OCI-LY3 (cell line): ENCODE results near the gene MANEAL.
"Not testable (repeated sequence)": the region's sequence is repeated elsewhere in the genome, so short reads cannot be mapped to it uniquely, and the experiment has no call there.

Experiments
- H2AFZ ChIP-seq: fragments of 200-600, 300-600 bp; shearing (Covaris generic); 2 replicates; pipeline ENCODE4 v1.6.0; 2014; ENCODE audit warnings: antibody characterized with exemption, low read depth, low read length
- H3K27ac ChIP-seq: fragments of 200-600, 300-600 bp; sonication (generic); 2 replicates; pipeline ENCODE4 v1.5.1; 2014; ENCODE audit warnings: mild to moderate bottlenecking, low read length, moderate library complexity, mixed read lengths
- H3K27me3 ChIP-seq: fragments of 200-600, 300-600 bp; sonication (generic); 2 replicates; pipeline ENCODE4 v1.6.1; 2014; ENCODE audit warnings: low read depth, low read length, mixed read lengths
- H3K36me3 ChIP-seq: fragments of 200-600, 300-600 bp; sonication (generic); replicated peaks from 2 replicates; pipeline ENCODE3; 2014; ENCODE audit warnings: low read depth, low read length, mixed read lengths
- H3K4me1 ChIP-seq: fragments of 300-600, 200-600 bp; sonication (generic); 2 replicates; pipeline ENCODE4 v1.6.1; 2014; ENCODE audit warnings: low read length, mixed read lengths
- H3K4me2 ChIP-seq: fragments of 200-600, 300-600 bp; sonication (generic); 2 replicates; pipeline ENCODE4 v1.6.1; 2014; ENCODE audit warnings: low read length, mixed read lengths
- H3K4me3 ChIP-seq: fragments of 300-600, 200-600 bp; sonication (generic); 2 replicates; pipeline ENCODE4 v1.5.1; 2014; ENCODE audit warnings: antibody characterized with exemption, mild to moderate bottlenecking, low read length, moderate library complexity
- H3K79me2 ChIP-seq: fragments of 300-600, 200-600 bp; shearing (Covaris generic); 2 replicates; pipeline ENCODE4 v1.6.1; 2014; ENCODE audit warnings: mild to moderate bottlenecking, low read length, mixed read lengths
- H3K9ac ChIP-seq: fragments of 300-600, 200-600 bp; shearing (Covaris generic); 2 replicates; pipeline ENCODE4 v1.6.0; 2014; ENCODE audit warnings: mild to moderate bottlenecking, low read length, moderate library complexity
- H3K9me3 ChIP-seq: fragments of 200-600, 300-600 bp; shearing (Covaris generic); 2 replicates; pipeline ENCODE4 v1.6.1; 2014; ENCODE audit warnings: low read length, mixed read lengths; ENCODE audit not compliant: insufficient read depth
- H4K20me1 ChIP-seq: fragments of 200-600, 300-600 bp; sonication (generic); 2 replicates; pipeline ENCODE4 v1.6.1; 2016; ENCODE audit warnings: low read length, mixed read lengths; ENCODE audit not compliant: insufficient read depth
- EZH2phosphoT487 ChIP-seq: fragments of 200-600 bp; shearing (Covaris generic); IDR thresholded peaks from 2 replicates; pipeline ENCODE4 v1.6.1; 2018; ENCODE audit warnings: antibody characterized with exemption, mixed run types, low read depth
- TF ChIP-seq, protein P1 (sequence below): fragments of 200-600, 300-600 bp; sonication (generic); IDR thresholded peaks from 2 replicates; pipeline ENCODE4 v1.5.1; 2014; ENCODE audit warnings: antibody characterized with exemption, low read length, low read depth

Gene MANEAL

DNA sequence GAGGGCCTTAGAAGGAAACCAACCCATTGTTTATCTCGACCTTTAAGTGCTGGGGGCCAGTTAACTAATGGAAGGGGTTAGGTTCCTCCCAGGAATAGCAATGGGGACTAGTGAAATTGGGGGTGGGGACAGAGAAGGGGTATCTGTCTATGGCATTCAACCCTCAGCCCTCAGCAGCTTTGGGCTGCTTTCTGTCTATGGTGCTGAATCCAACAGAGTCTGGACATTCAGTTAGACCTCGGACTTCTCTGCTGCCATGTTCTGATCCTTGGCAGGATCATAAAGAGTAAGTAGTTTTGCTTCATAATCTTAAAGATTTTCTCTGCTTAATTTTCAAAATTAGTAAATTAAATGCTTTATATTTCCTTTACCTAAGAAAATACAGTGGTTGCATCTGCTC, 26.2 kb upstream of the MANEAL start:
- no peak for TF ChIP-seq EZH2phosphoT487
- TF ChIP-seq, protein P1, sequence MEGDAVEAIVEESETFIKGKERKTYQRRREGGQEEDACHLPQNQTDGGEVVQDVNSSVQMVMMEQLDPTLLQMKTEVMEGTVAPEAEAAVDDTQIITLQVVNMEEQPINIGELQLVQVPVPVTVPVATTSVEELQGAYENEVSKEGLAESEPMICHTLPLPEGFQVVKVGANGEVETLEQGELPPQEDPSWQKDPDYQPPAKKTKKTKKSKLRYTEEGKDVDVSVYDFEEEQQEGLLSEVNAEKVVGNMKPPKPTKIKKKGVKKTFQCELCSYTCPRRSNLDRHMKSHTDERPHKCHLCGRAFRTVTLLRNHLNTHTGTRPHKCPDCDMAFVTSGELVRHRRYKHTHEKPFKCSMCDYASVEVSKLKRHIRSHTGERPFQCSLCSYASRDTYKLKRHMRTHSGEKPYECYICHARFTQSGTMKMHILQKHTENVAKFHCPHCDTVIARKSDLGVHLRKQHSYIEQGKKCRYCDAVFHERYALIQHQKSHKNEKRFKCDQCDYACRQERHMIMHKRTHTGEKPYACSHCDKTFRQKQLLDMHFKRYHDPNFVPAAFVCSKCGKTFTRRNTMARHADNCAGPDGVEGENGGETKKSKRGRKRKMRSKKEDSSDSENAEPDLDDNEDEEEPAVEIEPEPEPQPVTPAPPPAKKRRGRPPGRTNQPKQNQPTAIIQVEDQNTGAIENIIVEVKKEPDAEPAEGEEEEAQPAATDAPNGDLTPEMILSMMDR: no peak
- no peaks in the 10 kb centered on the region for H4K20me1 ChIP-seq
- H3K27me3 ChIP-seq: peaks cover 22% of the 10 kb centered on the region
- H3K4me1 ChIP-seq: peaks cover 6% of the 10 kb centered on the region
- no peaks in the 10 kb centered on the region for H3K36me3 ChIP-seq
- no peak overlapping the region for H3K27ac ChIP-seq
- no peak overlapping the region for H2AFZ ChIP-seq
- no peak overlapping the region for H3K9ac ChIP-seq
- H3K4me2 ChIP-seq: no peak overlapping the region
- H3K4me3 ChIP-seq: no peak overlapping the region
- H3K79me2 ChIP-seq: no peaks in the 10 kb centered on the region
- H3K9me3 ChIP-seq: no peaks in the 10 kb centered on the region

DNA sequence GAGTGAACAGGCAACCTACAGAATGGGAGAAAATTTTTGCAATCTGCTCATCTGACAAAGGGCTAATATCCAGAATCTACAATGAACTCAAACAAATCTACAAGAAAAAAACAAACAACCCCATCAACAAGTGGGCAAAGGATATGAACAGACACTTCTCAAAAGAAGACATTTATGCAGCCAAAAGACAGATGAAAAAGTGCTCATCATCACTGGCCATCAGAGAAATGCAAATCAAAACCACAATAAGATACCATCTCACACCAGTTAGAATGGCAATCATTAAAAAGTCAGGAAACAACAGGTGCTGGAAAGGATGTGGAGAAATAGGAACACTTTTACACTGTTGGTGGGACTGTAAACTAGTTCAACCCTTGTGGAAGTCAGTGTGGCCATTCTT, 22.2 kb upstream of the MANEAL start:
- not testable (repeated sequence) for H3K4me2 ChIP-seq, H3K9me3 ChIP-seq, H3K4me3 ChIP-seq, H4K20me1 ChIP-seq, H3K36me3 ChIP-seq, H3K9ac ChIP-seq, H3K79me2 ChIP-seq, H2AFZ ChIP-seq, H3K4me1 ChIP-seq, H3K27ac ChIP-seq
- H3K27me3 ChIP-seq: peaks cover 21% of the 10 kb centered on the region

DNA sequence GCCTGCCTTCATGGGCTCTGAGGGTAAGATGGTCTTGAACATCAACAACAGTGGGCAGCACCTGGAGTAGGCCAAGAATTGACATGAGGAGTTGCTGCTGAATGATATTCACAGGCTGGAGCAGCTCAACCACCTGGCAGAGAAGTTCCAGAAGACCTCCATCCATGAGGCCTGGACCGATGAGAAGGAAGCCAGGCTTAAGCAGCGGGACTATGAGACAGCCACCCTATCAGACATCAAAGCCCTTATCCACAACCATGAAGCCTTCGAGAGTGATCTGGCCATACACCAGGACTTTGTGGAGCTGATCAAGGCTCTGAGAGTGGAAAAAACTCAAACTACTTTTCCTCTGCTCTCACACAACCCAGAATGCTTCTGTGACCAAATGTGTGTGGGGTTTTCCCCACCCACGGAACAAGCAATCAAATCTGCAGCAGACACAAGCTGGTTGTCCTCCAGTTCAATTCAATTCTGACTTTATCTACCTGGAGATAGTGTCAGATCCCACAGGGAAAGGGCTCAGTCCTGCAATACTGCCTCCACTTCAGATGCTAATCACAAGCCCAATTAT, 16.6 kb upstream of the MANEAL start:
- no peaks in the 10 kb centered on the region for H3K36me3 ChIP-seq
- no peaks in the 10 kb centered on the region for H4K20me1 ChIP-seq
- H2AFZ ChIP-seq: no peak overlapping the region
- H3K79me2 ChIP-seq: no peaks in the 10 kb centered on the region
- TF ChIP-seq, protein P1: no peak
- no peak for TF ChIP-seq EZH2phosphoT487
- H3K4me1 ChIP-seq: peaks cover 11% of the 10 kb centered on the region
- H3K4me2 ChIP-seq: no peak overlapping the region
- no peaks in the 10 kb centered on the region for H3K27me3 ChIP-seq
- H3K27ac ChIP-seq: no peak overlapping the region
- H3K4me3 ChIP-seq: no peak overlapping the region
- H3K9me3 ChIP-seq: no peaks in the 10 kb centered on the region
- no peak overlapping the region for H3K9ac ChIP-seq

DNA sequence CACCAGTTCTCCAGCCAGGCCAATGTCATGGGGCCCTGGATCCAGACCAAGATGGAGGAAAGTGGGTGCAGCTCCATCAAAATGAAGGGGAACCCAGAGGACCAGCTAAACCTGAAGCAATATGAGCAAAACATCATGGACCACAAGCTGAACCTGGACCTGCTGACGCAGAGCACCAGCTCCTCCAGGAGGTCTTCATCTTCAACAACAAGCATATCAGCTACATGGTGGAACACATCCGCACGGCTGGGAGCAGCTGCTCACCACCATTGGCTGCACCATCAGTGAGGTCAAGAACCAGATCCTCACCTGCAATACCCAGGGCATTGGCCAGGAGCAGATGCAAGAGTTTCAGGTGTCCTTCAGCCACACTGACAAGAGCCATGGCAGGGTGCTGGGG, 15.0 kb upstream of the MANEAL start:
- no peak overlapping the region for H3K27ac ChIP-seq
- no peaks in the 10 kb centered on the region for H4K20me1 ChIP-seq
- peaks cover 11% of the 10 kb centered on the region for H3K4me1 ChIP-seq
- no peak overlapping the region for H3K4me3 ChIP-seq
- H3K36me3 ChIP-seq: no peaks in the 10 kb centered on the region
- TF ChIP-seq, protein P1: no peak
- no peak for TF ChIP-seq EZH2phosphoT487
- no peak overlapping the region for H3K9ac ChIP-seq
- no peaks in the 10 kb centered on the region for H3K27me3 ChIP-seq
- no peak overlapping the region for H2AFZ ChIP-seq
- no peaks in the 10 kb centered on the region for H3K79me2 ChIP-seq
- no peaks in the 10 kb centered on the region for H3K9me3 ChIP-seq
- H3K4me2 ChIP-seq: no peak overlapping the region

DNA sequence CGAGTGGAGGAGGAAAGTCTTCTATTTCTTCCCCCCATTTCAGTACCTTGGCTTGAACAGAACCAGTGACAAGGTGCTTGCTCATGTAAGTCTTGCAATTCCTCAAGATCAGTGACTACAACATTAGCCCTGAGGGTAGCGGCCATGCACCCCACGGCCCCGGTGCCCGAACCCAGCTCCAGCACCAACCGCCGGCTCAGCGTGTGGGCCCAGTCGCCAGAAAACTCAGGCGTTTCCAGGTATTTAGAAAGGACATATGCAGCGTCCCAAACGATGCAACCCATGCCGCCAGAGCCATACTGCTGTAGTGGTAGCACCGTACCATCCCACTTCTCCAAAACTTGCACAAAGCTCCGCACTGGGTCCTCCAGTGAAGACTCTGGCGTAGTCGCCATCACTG, 11.2 kb upstream of the MANEAL start:
- Histone ChIP-seq H3K4me3 (no peak overlapping the region), H3K9ac (no peak overlapping the region), H2AFZ (no peak overlapping the region), H3K79me2 (no peaks in the 10 kb centered on the region), H4K20me1 (no peaks in the 10 kb centered on the region), H3K27me3 (no peaks in the 10 kb centered on the region), H3K27ac (no peak overlapping the region), H3K4me1 (peaks cover 11% of the 10 kb centered on the region), H3K4me2 (no peak overlapping the region), H3K36me3 (no peaks in the 10 kb centered on the region), H3K9me3 (no peaks in the 10 kb centered on the region)
- TF ChIP-seq, protein P1: no peak
- no peak for TF ChIP-seq EZH2phosphoT487
